NCI-H128 (cell line): ENCODE results near the gene TMEM145.

ENCODE experiments used
- DNase-seq: peaks from one replicate; lab custom pipeline; 2025; ENCODE audit not compliant: unreplicated experiment; lab: John Stamatoyannopoulos, UW

Gene TMEM145

DNA sequence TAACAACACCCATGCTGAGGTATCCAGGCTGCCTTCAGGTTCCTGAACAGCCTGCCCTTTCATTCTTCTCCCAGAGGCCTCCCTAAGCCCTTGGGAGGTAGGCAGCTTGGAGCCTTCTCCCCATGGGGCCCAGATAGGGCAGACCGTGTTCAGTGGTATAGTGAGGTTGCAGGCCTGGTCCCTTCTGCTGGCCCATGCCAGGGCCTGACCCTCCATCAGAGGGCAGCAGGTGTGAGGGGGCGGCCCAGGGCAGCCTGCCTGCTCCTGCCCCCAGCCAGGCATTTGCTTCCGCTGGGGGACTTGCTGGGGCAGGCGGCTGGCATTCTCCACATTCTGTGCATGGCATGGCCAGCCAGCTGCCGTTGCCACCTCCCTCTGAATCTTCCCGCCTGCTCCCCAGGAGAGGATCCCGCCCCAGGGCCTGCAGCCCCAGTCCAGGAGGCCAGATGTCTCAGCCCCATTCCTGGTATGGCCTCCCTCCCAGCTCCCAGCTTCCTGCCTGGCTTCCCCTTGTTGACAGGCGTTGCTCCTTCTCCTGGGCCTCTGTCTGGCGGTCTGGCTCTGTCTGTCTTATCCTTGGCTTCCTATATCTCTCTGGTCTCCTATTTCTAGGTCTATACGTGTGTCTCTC is 35.2 kb upstream of the TMEM145 start:
- DNase-seq = no peak

GRCh38 chr19:42278452-42279154 is 34.5 kb upstream of the TMEM145 start:
- no peak for DNase-seq

GRCh38 chr19:42279155-42279901 is 33.8 kb upstream of the TMEM145 start:
- DNase-seq = no peak

DNA sequence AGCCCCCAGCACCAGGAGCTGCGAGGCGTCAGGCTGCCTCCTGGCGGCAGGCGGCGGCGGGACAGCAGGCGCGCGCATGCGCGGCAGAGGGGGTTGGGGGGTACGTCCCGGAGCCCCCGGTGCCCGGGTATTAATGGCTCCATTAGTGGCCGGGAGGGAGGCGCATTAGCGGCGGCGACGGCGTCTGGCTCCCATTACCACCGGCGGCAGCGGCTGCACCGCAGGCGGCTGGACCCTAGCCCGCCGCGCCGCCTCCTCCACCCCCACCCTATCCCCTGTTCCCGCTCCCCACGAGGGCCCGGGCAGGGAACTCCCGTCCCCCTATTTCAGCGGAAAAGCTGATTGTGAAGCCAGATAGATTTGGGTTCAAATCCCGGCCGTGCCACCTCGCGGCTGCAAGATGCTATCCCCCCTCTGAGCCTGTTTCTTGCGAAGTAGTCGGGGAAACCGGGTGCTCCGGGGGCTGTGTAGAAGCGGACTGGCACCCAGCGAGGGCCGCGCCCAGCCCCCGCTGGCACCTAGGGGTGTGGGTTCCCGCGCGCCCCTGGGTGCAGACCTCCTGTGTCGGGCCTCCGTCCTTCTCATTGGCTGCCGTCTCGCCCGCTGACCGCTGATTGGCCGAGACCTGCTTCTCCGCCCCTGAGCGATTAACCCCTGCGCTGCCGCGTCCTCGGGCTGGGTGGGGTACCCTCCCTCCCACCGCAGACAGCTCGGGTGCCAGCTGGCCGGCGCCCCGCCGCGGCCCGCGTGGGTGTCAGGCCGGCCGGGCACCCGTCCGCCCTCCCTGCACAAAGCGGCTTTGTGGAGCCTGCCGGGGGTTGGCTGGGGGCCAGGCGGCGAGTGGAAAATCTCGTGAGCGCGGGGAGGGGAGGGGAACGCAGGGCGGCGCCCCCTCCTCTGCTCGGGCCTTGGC is 33.0 kb upstream of the TMEM145 start:
- peak; percentile 85 for DNase-seq

DNA sequence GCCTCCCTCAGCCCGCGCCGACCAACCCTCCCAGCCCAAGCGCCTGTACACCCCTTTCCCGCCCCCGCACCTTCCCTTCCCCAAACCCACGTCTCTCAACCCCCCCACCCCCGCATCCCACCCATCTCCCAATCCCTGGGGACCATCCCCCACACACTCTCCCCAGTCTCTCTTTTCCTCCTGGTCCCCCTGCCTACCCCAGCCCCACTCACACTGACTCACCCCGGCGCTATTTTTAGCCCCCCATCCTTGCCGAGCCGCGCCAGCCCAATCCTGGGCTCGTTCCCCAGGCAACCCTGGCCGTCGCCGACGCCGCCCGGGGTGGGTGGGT is 32.3 kb upstream of the TMEM145 start:
- DNase-seq = no peak

- peak; percentile 22 for DNase-seq
Measured at GRCh38 chr19:42281146-42281826, 31.8 kb upstream of the TMEM145 start.

DNA sequence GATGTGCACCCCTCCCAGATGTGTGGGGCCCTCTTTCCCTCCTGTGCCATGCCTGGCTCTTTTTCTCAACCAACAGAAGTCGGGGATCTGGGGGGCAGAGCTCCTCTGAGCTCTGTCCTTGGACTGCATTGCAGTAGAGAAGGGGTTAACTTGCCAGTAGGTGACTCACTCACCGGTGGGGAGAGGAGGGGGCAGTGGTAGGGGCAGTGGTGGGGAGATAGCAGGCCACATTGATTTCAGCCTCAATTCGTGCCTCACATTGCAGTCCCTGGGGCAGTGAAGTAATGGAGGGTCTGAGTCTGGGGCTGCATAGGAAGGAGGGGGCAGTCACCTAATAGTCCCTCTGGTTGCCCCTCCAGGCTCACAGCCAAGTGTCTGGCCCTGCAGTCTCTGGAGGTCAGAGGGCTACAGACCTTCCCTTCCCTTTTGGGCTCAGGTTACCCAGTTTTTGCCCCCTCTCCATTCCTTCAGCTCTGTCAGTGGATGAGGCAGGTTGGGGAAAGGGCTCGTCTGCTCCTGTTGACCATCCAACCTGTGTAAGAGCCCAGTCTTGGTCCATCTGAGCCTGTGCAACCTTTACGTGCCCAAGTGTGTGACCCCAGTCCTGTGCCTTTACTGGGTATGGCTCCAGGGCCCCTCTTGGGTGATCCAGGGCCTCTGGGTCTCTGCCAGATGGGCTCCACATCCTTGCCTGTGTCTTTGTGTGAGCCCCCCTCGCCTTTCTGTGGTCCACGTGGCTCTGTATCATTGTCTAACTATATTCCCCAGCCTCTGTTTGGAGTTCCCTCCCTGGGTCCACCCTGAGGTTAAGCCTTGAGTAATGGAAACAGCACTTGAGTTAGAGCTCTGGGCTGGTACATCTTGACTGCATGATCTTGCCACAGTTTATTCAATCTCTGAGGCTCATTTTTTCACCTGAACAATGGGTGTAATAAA is 31.0 kb upstream of the TMEM145 start:
- no peak for DNase-seq

DNA sequence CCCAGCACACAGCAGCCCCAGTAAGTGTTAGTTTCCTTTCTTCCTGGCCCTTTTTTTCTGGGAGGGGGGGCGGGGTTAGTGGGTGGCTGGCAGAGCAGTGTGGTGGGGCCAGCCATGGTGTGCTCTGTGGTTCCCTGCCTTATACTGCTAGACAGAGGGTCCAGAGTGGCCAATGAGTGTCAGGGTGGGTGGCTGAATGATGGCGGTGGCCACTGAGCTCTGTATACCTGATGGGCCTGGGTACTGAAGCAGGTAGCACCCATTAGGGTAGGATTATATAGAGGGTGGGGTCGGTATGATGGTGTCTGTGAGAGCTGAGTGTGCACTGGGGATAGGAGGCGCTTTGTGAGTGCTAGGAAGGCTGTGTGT is 30.3 kb upstream of the TMEM145 start:
- no peak for DNase-seq

GRCh38 chr19:42283188-42284065 is 29.7 kb upstream of the TMEM145 start:
- DNase-seq = peak; percentile 87

DNA sequence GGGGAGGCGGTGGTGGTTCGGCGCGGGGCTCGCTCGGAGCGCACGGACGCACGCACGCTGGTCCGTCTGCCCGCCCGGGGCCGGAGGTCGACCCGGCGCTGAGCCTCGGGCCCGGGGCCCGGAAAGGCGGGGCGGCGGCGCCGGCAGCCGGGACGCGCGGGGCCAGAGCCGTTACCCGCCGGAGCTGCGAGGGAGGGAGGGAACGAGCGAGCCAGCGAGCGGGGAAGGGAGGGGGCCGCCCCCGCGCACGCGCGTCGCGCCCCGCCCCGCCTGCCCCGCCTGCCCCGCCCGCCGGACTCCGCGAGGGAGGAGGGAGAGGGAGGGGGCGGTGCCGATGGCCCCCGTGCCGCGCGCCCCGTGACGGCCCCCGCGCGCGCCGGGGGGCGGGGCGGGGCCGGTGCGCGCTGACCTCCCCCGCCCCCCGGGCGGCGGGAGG is 29.0 kb upstream of the TMEM145 start:
- peak; percentile 38 for DNase-seq

GRCh38 chr19:42284591-42285341 is 28.3 kb upstream of the TMEM145 start:
- no peak for DNase-seq

- DNase-seq = no peak
Measured at GRCh38 chr19:42285541-42285941, 27.6 kb upstream of the TMEM145 start.

- DNase-seq = no peak
Measured at GRCh38 chr19:42285988-42286348, 27.1 kb upstream of the TMEM145 start.

GRCh38 chr19:42286349-42287016 is 26.6 kb upstream of the TMEM145 start:
- DNase-seq = no peak

- DNase-seq = no peak
Measured at GRCh38 chr19:42287017-42287826, 25.9 kb upstream of the TMEM145 start.

DNA sequence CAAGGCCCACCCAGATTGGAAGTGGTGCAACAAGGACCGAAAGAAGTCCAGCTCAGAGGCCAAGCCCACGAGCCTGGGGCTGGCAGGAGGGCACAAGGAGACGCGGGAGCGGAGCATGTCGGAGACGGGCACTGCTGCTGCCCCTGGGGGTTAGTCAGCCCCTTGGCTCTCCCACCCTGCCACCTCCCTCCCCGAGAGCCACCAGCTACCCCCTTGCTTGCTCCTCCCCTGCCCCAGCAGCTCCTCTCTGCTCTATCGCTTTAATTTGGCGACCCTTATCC is 25.3 kb upstream of the TMEM145 start:
- no peak for DNase-seq

DNA sequence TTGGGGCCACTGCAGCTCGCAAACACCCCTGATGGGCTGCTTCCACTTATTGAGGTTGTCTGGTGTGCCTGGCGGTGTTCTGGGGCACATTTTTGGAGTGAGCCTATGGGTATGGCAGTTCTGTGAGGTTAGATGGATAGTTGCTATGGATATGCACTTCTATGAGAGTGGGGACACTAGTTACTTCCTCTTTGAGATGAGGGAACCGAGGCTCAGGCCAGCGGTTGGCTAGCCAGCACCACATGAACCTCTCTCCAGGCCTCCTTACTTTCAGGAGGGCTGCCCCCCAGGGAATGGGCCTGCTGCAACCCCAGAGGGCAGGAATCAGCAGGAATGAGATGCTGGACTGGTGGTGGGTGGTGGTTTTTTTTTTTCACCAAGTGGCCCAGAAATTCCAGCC is 24.7 kb upstream of the TMEM145 start:
- no peak for DNase-seq
